ENCODE data around the gene DIABLO.
"Not testable (repeated sequence)": the region's sequence is repeated elsewhere in the genome, so short reads cannot be mapped to it uniquely, and the experiment has no call there.

Gene DIABLO

DNA sequence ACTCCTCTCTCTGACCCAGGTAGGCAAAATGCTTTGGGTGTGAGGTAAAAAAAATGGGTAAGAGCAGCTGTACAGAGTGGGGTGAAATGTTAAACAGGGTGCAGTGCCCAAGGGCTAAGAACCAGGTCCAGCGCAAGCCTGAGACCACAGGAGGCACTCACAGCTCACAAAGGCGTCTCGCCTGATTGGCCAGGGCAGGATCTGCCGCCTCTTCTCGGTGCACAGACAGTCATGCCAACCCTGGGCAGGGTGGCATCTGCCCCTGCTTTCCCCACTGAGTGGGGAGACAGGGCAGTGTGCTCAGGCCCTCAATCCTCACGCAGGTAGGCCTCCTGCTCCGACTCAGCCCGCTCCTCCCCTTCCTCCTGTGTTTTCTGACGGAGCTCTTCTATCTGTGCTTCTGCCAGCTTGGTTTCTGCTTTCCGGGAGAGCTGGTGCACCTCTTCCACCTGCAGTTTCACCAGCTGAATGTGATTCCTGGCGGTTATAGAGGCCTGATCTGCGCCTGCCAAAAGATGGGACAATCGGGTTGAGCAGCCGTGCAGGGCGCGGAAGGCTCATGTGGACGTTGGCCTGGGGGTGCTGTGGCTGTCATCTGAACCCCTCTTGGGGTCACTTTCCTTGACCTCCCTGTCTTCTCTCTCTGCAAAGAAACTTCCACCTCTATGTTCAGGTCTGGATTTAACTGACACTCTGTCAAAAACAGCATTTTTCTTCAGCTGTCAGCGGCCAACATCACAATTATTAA is 17.6 kb downstream of the DIABLO start:
- no peak overlapping the region for H3K4me3 ChIP-seq (ENCODE audit: low read length)
- H3K27me3 ChIP-seq (ENCODE audit: insufficient read depth, low read length): peaks cover 30% of the 10 kb centered on the region
- WGBS: 94% methylated on average over 18 of the region's 18 CpGs
- H3K9ac ChIP-seq (ENCODE audit: low read depth, low read length): no peak overlapping the region
- peaks cover 63% of the 10 kb centered on the region for H3K36me3 ChIP-seq (ENCODE audit: insufficient read depth, low read length)
- no peaks in the 10 kb centered on the region for H3K9me3 ChIP-seq (ENCODE audit: insufficient read depth, low read depth, low read length)
- H3K27ac ChIP-seq (ENCODE audit: low read depth, low read length): no peak overlapping the region
- H3K4me1 ChIP-seq (ENCODE audit: insufficient read depth, low read length): no peaks in the 10 kb centered on the region

DNA sequence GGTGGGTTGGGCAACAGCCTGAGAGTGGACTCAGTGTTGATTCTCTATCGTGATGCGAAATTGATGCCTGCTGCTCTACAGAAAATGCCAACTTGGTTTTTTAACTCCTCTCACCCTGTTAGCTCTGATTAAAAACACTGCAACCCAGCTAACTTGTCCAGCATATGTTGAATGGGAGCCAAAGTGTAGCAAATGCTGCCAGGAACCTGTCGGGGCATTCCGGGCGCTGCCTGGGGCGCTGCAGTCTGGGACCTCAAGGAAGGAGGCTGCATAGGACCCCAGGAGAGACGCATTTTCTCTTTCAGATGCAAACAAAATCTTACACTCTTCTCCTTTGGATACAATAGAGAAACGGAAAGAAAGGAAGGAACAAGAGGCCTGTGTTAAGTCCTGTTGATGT is 18.5 kb downstream of the DIABLO start:
- Histone ChIP-seq H3K36me3 (ENCODE audit: insufficient read depth, low read length) (peaks cover 54% of the 10 kb centered on the region), H3K27me3 (ENCODE audit: insufficient read depth, low read length) (peaks cover 39% of the 10 kb centered on the region), H3K4me3 (ENCODE audit: low read length) (no peak overlapping the region), H3K9me3 (ENCODE audit: insufficient read depth, low read depth, low read length) (no peaks in the 10 kb centered on the region), H3K9ac (ENCODE audit: low read depth, low read length) (no peak overlapping the region), H3K4me1 (ENCODE audit: insufficient read depth, low read length) (no peaks in the 10 kb centered on the region), H3K27ac (ENCODE audit: low read depth, low read length) (no peak overlapping the region)
- 88% methylated on average over 8 of the region's 8 CpGs for WGBS

- Histone ChIP-seq H3K36me3 (ENCODE audit: insufficient read depth, low read length) (peaks cover 50% of the 10 kb centered on the region), H3K9me3 (ENCODE audit: insufficient read depth, low read depth, low read length) (no peaks in the 10 kb centered on the region), H3K27ac (ENCODE audit: low read depth, low read length) (no peak overlapping the region), H3K4me3 (ENCODE audit: low read length) (no peak overlapping the region), H3K9ac (ENCODE audit: low read depth, low read length) (no peak overlapping the region), H3K4me1 (ENCODE audit: insufficient read depth, low read length) (no peaks in the 10 kb centered on the region), H3K27me3 (ENCODE audit: insufficient read depth, low read length) (peaks cover 43% of the 10 kb centered on the region)
- WGBS: 96% methylated on average over 6 of the region's 8 CpGs
Measured at GRCh38 chr12:122206976-122207375, 18.9 kb downstream of the DIABLO start.

GRCh38 chr12:122206111-122206881 is 19.6 kb downstream of the DIABLO start:
- no peaks in the 10 kb centered on the region for H3K9me3 ChIP-seq (ENCODE audit: insufficient read depth, low read depth, low read length)
- WGBS: 82% methylated on average over 27 of the region's 27 CpGs
- no peak overlapping the region for H3K9ac ChIP-seq (ENCODE audit: low read depth, low read length)
- no peak overlapping the region for H3K27ac ChIP-seq (ENCODE audit: low read depth, low read length)
- peaks cover 47% of the 10 kb centered on the region for H3K27me3 ChIP-seq (ENCODE audit: insufficient read depth, low read length)
- H3K36me3 ChIP-seq (ENCODE audit: insufficient read depth, low read length): peaks cover 43% of the 10 kb centered on the region
- no peak overlapping the region for H3K4me3 ChIP-seq (ENCODE audit: low read length)
- no peaks in the 10 kb centered on the region for H3K4me1 ChIP-seq (ENCODE audit: insufficient read depth, low read length)

DNA sequence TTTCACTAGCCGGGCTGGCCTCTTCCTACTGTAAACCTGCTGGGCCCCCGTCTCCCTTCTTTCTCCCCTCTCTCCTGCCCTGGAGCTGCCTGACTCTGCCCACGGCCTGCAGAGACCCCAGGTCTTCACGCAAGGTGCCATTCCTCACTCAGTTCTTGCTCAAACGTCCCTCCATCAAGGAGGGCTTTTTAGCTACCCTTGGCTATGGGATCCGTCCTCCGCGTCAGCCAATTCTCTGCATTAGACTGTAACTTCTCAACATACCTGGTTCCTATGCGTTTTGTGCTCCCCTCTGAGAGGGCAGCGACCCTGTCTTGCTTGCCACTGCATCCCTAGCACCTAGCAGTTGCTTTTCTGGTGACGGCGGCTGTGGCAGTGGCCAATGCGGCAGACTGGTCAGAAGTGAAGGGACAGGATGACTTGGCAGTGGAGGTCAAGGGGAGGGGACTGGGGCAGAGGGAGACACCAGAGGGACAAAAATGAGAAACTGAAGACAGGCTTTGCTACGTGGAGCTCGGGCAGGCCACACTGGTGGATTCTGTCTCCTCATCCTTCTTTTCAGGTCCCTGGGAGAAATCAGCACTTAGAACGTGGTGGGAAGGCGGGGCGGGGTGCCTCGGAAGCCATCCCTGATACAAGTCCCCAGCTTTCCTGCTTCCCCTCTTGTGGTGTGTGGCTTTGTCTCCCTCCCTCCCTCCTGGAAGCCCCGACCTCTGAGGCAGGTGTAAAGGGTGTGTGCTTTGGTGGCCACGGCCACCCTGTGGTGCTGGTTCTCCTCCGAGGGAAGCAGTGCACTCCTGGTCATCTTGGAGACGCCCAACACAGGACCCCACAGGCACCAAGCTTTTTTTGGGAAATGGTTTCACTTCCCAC is 20.6 kb downstream of the DIABLO start:
- peaks cover 35% of the 10 kb centered on the region for H3K36me3 ChIP-seq (ENCODE audit: insufficient read depth, low read length)
- no peaks in the 10 kb centered on the region for H3K9me3 ChIP-seq (ENCODE audit: insufficient read depth, low read depth, low read length)
- WGBS: 59% methylated on average over 23 of the region's 23 CpGs
- H3K9ac ChIP-seq (ENCODE audit: low read depth, low read length): no peak overlapping the region
- no peak overlapping the region; the same call in 1 of the 2 replicates for H3K4me3 ChIP-seq (ENCODE audit: low read length)
- H3K4me1 ChIP-seq (ENCODE audit: insufficient read depth, low read length): no peaks in the 10 kb centered on the region
- H3K27ac ChIP-seq (ENCODE audit: low read depth, low read length): no peak overlapping the region
- H3K27me3 ChIP-seq (ENCODE audit: insufficient read depth, low read length): peaks cover 50% of the 10 kb centered on the region

DNA sequence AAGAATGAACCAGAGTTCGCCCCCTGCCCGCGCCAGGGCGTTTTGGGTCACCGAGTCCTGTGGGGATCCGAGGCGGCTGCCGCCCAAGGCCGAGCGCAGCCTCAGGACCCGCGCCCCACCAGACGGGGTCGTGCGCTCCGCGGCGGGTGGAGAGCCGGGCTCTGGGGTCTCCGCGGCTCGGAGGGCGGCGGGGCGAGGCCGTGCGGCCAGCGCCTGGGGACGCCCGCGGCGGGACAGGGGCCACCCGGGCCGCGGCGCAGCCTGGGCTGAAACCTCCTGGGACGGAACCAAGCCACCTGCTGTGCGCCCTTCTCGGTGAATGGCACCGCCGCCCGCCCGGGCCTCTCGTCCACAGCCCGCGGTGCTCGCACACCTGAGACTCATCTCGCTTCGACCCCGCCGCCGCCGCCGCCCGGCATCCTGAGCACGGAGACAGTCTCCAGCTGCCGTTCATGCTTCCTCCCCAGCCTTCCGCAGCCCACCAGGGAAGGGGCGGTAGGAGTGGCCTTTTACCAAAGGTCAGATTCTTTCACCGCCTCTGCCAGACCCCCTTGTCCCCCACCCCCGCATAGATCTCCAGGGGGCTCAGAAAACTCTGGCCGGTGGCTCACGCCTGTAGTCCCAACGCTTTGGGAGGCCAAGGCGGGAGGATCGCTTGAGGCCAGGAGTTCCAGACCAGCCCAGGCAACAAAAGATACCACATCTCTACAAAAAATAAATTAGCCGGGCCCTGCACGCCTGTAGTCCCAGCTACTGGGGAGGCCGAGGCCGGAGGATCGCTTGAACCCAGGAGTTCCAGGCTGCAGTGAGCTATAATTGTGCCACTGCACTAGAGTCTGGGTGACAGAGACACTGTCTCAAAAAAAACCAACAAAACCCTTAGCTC is 21.4 kb downstream of the DIABLO start:
- peak overlapping the region; percentile 57 for H3K4me3 ChIP-seq (ENCODE audit: low read length)
- 10% methylated on average over 71 of the region's 71 CpGs for WGBS
- no peaks in the 10 kb centered on the region for H3K9me3 ChIP-seq (ENCODE audit: insufficient read depth, low read depth, low read length)
- peaks cover 27% of the 10 kb centered on the region for H3K36me3 ChIP-seq (ENCODE audit: insufficient read depth, low read length)
- peak overlapping the region; percentile 38; the same call in 1 of the 2 replicates for H3K9ac ChIP-seq (ENCODE audit: low read depth, low read length)
- peaks cover 50% of the 10 kb centered on the region for H3K27me3 ChIP-seq (ENCODE audit: insufficient read depth, low read length)
- H3K4me1 ChIP-seq (ENCODE audit: insufficient read depth, low read length): no peaks in the 10 kb centered on the region
- H3K27ac ChIP-seq (ENCODE audit: low read depth, low read length): no peak overlapping the region

DNA sequence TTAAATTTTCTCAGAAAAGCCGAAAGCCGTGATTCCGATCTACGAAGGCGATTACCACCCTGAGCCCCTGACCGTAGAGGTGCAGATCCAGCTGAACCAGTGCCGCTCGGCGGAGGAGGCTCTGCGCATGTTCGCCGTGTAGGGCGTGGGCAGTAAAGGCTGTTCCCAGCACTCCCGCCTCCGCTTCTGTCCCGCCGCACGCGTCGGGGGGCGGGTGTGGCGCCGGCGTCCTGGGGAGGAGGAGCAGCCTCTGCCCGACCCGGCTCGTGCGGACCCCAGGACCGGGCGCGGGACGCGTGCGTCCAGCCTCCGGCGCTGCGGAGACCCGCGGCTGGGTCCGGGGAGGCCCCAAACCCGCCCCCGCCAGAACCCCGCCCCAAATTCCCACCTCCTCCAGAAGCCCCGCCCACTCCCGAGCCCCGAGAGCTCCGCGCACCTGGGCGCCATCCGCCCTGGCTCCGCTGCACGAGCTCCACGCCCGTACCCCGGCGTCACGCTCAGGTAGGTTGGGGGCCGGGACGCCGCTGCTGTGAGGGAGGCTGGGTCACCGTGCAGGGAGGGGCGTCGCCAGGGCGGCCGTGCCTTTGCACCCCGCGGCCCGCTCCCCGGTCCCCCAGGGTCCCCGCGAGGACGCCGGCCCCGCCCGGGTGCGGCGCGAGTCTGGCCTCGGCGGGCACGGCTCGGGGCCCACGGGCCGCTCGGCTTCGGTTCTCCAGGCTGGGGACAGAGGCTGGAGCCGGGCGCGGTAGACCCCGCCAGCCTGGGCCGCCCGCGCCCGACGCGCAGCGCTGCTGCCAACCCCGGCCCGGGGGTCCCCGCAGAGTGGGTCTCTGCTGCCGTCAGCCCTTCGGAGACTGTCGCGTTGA is 22.3 kb downstream of the DIABLO start, which contains the start of gene B3GNT4:
Gene B3GNT4, plus strand, starts transcription at position 409 of the 866 bp plus-strand sequence. CDS start 910 bp downstream, outside the sequence.
- WGBS: 1% methylated on average over 100 of the region's 104 CpGs
- Histone ChIP-seq H3K4me1 (ENCODE audit: insufficient read depth, low read length) (no peaks in the 10 kb centered on the region), H3K27ac (ENCODE audit: low read depth, low read length) (no peak within 1 kb of the TSS), H3K4me3 (ENCODE audit: low read length) (peak within 1 kb of the TSS; percentile 57), H3K9me3 (ENCODE audit: insufficient read depth, low read depth, low read length) (no peaks in the 10 kb centered on the region), H3K9ac (ENCODE audit: low read depth, low read length) (peak within 1 kb of the TSS; percentile 40; the same call in 1 of the 2 replicates), H3K27me3 (ENCODE audit: insufficient read depth, low read length) (peaks cover 50% of the 10 kb centered on the region), H3K36me3 (ENCODE audit: insufficient read depth, low read length) (peaks cover 18% of the 10 kb centered on the region)

DNA sequence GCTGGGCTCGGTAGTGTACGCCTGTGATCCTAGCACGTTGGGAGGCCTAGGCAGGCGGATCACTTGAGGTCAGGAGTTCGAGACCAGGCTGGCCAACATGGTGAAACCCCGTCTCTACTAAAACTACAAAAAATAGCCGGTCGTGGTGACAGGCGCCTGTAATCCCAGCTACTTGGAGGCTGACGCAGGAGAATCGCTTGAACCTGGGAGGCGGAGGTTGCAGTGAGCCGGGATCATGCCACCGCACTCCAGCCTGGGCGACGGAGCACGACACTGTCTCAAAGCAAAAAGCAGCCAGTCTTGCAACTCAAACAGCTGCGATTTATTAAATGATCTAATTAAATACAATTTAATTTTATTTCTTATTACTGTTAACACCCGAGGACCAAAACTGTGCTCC is 23.0 kb downstream of the DIABLO start:
- H3K9ac ChIP-seq (ENCODE audit: low read depth, low read length): not testable (repeated sequence)

DNA sequence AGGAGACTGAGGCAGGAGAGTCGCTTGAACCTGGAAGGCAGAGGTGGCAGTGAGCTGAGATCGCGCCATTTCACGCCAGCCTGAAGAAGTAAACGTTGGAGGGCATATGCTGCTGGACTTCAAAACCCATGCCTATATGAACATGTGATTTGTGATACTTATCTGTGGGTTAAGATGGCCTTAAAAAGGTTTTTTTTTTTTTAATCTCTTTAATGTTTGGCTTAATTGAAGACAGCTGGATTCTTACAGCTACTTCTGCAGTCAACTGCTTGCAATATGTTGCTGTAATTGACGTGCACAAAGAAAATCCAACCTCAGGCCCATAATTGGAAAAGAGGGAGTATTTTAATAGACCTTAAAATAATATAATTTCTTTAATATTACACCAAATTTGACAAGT is 23.8 kb downstream of the DIABLO start:
- Histone ChIP-seq H3K27me3 (ENCODE audit: insufficient read depth, low read length) (peaks cover 50% of the 10 kb centered on the region), H3K9me3 (ENCODE audit: insufficient read depth, low read depth, low read length) (no peaks in the 10 kb centered on the region), H3K9ac (ENCODE audit: low read depth, low read length) (no peak overlapping the region), H3K36me3 (ENCODE audit: insufficient read depth, low read length) (peaks cover 3% of the 10 kb centered on the region), H3K27ac (ENCODE audit: low read depth, low read length) (no peak overlapping the region), H3K4me1 (ENCODE audit: insufficient read depth, low read length) (no peaks in the 10 kb centered on the region), H3K4me3 (ENCODE audit: low read length) (no peak overlapping the region)
- 97% methylated on average over 5 of the region's 6 CpGs for WGBS

More for the DNA sequence above, 23.0 kb downstream of the DIABLO start:
- H3K27me3 ChIP-seq (ENCODE audit: insufficient read depth, low read length): peaks cover 50% of the 10 kb centered on the region
- peak overlapping the region; percentile 57 for H3K4me3 ChIP-seq (ENCODE audit: low read length)
- whole genome bisulfite sequencing: 76% methylated on average over 18 of the region's 19 CpGs
- H3K9me3 ChIP-seq (ENCODE audit: insufficient read depth, low read depth, low read length); H3K4me1 ChIP-seq (ENCODE audit: insufficient read depth, low read length); H3K27ac ChIP-seq (ENCODE audit: low read depth, low read length): not testable (repeated sequence)
- H3K36me3 ChIP-seq (ENCODE audit: insufficient read depth, low read length): peaks cover 11% of the 10 kb centered on the region

All from HUES64 (cell line).